GM19452 (cell line): Measurements from ENCODE around the gene MMD2.
"Not testable (repeated sequence)": the region's sequence is repeated elsewhere in the genome, so short reads cannot be mapped to it uniquely, and the experiment has no call there.

Experiments used
- ATAC-seq: cut with Tn5 transposase; IDR thresholded peaks from one replicate; pipeline ENCODE4 v1.9.1; 2021; ENCODE audit not compliant: unreplicated experiment

MMD2 gene

GRCh38 chr7:4904346-4904745 is 54.6 kb downstream of the MMD2 start:
- ATAC-seq: no peak

- no peak for ATAC-seq
Measured at GRCh38 chr7:4895766-4896165, 63.2 kb downstream of the MMD2 start.

- ATAC-seq: no peak
Measured at GRCh38 chr7:4894482-4894881, 64.5 kb downstream of the MMD2 start.

DNA sequence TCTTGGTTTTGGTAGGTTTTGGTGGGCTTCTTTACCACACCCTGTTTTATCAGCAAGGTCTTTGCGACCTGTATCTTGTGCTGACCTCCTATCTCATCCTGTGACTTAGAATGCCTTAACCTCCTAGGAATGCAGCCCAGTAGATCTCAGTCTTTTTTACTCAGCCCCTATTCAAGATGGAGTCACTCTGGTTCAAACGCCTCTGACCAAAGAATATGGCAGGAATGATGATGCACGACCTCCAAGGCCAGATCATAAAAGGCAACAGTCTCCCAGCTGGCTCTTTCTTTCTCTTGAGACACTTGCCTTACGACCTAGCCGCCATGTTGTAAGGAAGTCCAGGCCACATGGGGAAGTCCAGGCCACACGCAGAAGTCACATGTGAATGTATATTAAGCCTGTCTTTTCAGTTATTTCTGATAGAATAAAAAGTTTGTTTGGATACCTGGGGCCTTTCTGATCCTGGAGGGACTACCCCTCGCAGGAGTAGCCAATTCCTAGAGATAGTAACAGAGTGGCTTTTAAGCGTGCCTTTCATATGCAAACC is 65.0 kb downstream of the MMD2 start:
- no peak for ATAC-seq

DNA sequence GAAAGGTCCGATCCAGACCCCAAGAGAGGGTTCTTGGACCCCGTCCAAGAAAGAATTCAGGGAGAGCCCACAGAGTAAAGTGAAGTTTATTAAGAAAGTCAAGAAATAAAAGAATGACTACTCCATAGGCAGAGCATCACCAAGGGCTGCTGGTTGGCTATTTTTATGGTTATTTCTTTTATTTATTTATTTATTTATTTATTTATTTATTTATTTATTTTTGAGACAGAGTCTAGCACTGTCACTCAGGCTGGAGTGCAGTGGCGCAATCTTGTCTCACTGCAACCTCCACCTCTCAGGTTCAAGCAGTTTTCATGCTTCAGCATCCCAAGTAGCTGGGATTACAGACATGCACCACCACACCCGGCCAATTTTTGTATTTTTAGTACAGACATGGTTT is 65.8 kb downstream of the MMD2 start:
- not testable (repeated sequence) for ATAC-seq

DNA sequence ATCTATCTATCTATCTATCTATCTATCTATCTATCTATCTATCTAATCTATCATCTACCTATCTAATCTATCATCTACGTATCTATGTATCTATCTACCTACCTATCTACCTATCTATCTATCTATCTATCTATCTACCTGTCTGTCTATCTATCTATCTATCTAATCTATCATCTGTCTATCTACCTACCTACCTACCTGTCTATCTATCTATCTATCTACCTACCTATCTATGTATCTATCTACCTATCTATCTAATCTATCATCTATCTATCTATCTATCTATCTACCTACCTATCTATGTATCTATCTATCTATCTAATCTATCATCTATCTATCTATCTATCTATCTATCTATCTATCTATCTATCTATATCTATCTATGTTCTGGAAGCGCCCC is 67.5 kb downstream of the MMD2 start:
- not testable (repeated sequence) for ATAC-seq

GRCh38 chr7:4889682-4890081 is 69.3 kb downstream of the MMD2 start:
- ATAC-seq: no peak

DNA sequence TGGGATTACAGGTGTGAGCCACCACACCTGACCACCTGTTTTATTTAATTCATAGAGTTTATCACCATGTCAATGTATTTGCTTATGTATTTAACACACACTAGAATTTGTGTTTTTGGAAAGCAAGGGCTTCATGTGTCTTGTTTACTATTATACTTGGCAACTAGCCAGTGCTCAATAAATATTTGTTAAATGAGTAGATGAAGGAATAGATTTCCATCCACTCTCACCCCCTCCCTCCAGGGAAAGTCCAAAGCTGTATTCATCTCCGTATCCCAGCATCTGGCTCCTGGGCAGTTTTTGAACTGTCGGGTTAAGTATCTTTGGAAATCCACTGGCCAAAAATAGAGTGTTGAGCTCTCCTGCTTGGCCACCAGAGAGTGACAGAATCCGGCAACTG is 70.8 kb downstream of the MMD2 start:
- ATAC-seq: no peak

GRCh38 chr7:4886671-4887070 is 72.3 kb downstream of the MMD2 start:
- ATAC-seq: no peak

- ATAC-seq: no peak
Measured at GRCh38 chr7:4885317-4885807, 73.6 kb downstream of the MMD2 start.

- no peak for ATAC-seq
Measured at GRCh38 chr7:4884164-4884563, 74.8 kb downstream of the MMD2 start.

- peak; percentile 65 for ATAC-seq
Measured at GRCh38 chr7:4883372-4884144, 75.4 kb downstream of the MMD2 start, which contains the start of gene RADIL. RADIL (minus strand) TSS chr7:4883716; CDS start chr7:4878139, 5,577 bp downstream.

GRCh38 chr7:4883033-4883371 is 76.0 kb downstream of the MMD2 start:
- peak; percentile 21 for ATAC-seq

DNA sequence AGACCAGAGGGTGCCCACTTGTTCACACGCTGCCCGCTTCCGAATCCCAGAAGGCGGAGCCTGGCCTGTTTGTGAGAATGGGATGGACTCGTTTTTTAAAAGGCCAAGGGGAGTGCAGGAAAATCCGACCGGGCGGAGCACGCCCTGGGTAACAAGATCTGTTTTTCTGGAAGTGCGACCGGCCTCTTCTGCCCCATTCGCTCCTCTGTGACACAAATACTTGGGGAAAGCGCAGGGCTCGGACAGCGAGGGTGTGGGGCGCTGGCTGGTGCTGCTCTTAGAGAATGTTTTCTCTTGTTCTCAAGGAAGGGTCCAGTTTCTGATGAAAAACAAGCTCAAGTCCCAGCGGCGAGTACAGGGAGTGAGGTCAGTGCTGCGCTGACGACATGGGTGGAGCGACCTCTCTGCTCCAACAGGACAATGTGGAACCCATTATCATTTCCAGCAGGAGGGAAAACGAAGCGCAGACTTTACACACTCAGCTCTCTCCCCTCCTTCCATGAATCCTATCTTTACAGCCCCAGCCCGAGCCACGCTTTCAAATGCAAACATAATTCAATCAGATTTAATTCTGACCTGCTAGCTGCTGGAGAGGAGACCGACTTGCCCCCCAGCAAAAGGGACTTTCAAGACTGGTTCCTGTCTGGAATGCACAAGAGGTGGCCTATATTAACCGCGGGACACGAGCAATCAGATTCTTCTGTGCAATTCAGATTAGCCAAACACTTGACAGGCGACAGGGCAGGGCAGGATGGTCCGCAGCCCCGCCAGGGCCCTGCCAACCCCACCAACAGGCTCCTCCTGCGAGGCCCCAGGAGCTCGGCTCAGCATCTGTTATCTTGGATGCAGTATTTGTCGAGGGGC is 76.6 kb downstream of the MMD2 start:
- no peak for ATAC-seq

DNA sequence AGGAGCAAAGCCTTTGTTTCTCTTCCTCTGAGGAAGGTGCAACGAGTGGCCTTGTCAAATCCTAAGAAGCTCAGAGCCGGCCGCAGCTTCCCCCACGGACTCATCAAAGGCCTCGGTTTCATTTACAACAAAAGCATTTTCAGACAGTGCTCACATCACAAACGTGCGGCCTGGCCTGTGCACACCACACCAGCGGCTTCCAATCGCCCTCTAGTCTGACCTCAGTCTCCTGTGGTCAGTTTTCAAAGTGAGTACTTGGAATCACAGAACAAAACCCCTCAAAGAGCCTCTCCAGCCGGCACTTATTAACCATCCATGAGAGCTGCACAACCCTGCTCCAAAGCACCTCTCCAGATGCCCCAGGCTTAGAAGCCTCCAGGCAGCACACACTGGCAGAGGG is 78.8 kb downstream of the MMD2 start:
- ATAC-seq: no peak

DNA sequence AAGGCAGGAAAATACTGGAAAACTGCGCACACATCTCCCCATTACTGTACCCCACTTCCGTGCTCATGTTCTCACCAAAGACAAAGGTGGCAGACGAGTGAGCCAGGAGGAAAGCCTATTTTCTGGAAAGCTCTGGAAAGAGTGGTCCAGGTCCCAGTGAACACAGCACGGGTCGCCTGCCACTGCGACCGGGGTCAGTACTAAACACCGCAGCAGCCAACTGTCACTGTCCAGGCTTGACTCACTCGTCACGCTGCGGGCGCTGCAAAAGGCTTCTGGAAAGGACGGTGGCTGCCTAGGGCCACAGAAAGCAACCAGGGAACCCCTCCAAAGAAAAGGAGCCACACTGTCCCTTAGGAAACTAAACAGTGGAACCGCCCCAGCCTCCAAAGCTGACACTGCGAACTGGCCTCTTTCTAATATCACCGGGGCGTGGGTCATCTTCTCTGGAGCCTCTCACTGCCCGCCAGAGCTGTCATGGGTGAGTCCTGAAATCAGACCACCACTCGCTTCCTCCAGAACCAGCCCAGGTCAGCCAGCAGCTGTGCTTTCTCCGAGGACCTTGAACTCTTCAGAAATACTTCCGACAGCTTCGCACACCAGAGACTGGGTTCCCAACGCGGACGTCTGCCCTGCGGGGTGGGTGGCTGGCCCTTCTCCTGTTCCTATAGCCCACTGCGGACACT is 79.4 kb downstream of the MMD2 start:
- no peak for ATAC-seq

DNA sequence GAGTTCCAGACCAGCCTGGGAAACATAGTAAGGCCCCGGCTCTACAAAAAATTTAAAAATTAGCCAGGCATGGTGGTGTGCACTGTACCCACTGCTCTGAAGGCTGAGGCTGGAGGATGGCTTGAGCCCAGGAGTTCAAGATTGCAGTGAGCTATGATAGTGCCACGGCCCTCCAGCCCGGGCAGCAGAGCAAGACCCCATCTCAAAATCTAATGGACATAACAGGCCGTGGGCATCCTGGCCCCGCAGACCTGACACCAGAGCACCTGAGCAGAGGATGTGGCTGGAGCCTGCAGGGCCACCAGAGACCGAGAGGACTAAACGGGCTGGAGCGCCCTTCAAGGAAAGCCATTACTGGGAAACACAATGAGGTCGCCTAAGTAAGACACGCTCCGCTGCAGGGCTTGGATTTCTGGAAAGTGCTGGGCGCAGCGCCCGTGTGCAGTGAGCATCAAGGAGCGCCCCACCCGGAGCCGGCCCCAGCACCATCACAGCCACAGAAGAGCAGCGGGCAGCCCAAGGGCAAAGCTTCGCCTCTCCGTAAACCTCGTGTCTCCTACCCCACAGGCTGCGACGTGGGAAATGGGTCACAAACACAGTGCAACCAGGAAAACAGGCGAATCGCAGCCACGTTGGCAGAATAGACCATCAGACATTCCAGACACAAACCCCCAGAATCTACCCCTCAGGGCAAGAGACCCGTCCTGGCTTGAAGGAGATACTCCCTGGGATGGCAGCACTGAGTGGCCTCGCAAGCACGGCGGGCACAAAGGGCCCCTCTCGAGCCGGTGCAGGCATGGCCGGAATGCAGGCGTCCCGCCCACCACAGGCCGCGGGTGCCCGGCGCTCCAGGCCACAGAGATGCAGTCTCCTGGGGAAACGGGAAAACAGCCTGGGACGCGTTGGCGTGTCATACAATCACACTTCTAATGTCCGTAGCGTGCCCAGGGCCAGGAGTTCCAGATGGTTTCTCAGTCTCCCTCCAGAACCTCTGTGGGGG is 80.4 kb downstream of the MMD2 start:
- ATAC-seq: no peak

GRCh38 chr7:4876586-4876985 is 82.4 kb downstream of the MMD2 start:
- ATAC-seq: no peak

DNA sequence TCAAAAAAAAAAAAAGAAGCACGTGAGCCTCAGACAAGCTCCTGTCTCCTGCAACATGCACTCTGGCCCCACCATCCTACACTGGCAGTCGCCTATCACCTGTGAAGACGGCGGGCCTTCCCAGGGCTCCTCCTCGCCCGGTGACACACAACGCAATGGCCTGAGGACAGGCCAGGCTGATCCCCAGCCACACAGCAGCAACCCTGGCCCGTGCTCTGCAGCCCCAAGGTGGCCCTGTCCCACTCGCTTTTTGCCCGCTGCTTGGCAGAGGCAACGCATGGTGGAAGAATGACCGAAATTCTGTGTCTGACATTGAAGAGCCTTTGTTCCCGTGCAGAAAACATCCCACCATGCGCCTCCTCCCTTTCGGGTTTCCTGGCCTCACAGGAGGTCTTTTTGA is 83.6 kb downstream of the MMD2 start:
- no peak for ATAC-seq
